Ishikawa (cell line): ENCODE data around the gene PLPPR1.

Experiments used
- CEBPB ChIP-seq: IDR thresholded peaks from 2 replicates; pipeline ENCODE4 v1.6.1; 2012
- CREB1 ChIP-seq: IDR thresholded peaks from 2 replicates; pipeline ENCODE4 v1.6.1; 2012; ENCODE audit warnings: low read depth
- EGR1 ChIP-seq: IDR thresholded peaks from 2 replicates; pipeline ENCODE4 v1.6.1; 2012
- EP300 ChIP-seq: IDR thresholded peaks from 2 replicates; pipeline ENCODE4 v1.6.1; 2012; ENCODE audit warnings: borderline replicate concordance
- FOXM1 ChIP-seq: IDR thresholded peaks from 2 replicates; pipeline ENCODE4 v1.6.1; 2012; ENCODE audit warnings: low read depth, borderline replicate concordance
- MAX ChIP-seq: IDR thresholded peaks from 2 replicates; pipeline ENCODE4 v1.6.1; 2012
- NFIC ChIP-seq: IDR thresholded peaks from 2 replicates; pipeline ENCODE4 v1.6.1; 2012
- RAD21 ChIP-seq: IDR thresholded peaks from 2 replicates; pipeline ENCODE4 v1.6.1; 2012; ENCODE audit warnings: low read depth
- TAF1 ChIP-seq: IDR thresholded peaks from 2 replicates; pipeline ENCODE4 v1.6.1; 2012; ENCODE audit warnings: low read depth, mild to moderate bottlenecking
- TCF12 ChIP-seq: IDR thresholded peaks from 2 replicates; pipeline ENCODE4 v1.6.1; 2012; ENCODE audit warnings: low read depth
- TEAD4 ChIP-seq: IDR thresholded peaks from 2 replicates; pipeline ENCODE4 v1.6.1; 2012
- USF1 ChIP-seq: IDR thresholded peaks from 2 replicates; pipeline ENCODE4 v1.6.1; 2012
- YY1 ChIP-seq: IDR thresholded peaks from 2 replicates; pipeline ENCODE4 v1.6.1; 2012; ENCODE audit warnings: low read depth
- ZBTB7A ChIP-seq: IDR thresholded peaks from 2 replicates; pipeline ENCODE4 v1.6.1; 2012; ENCODE audit warnings: low read depth
- TF ChIP-seq, protein P1 (sequence below): IDR thresholded peaks from 2 replicates; pipeline ENCODE4 v1.6.1; 2012; ENCODE audit warnings: low read depth, mild to moderate bottlenecking

PLPPR1 gene

GRCh38 chr9:101324245-101324804, 295.8 kb downstream of the PLPPR1 start:
- TF ChIP-seq TCF12 (no peak), CREB1 (no peak), USF1 (no peak), YY1 (no peak), ZBTB7A (no peak)
- TF ChIP-seq, protein P1, sequence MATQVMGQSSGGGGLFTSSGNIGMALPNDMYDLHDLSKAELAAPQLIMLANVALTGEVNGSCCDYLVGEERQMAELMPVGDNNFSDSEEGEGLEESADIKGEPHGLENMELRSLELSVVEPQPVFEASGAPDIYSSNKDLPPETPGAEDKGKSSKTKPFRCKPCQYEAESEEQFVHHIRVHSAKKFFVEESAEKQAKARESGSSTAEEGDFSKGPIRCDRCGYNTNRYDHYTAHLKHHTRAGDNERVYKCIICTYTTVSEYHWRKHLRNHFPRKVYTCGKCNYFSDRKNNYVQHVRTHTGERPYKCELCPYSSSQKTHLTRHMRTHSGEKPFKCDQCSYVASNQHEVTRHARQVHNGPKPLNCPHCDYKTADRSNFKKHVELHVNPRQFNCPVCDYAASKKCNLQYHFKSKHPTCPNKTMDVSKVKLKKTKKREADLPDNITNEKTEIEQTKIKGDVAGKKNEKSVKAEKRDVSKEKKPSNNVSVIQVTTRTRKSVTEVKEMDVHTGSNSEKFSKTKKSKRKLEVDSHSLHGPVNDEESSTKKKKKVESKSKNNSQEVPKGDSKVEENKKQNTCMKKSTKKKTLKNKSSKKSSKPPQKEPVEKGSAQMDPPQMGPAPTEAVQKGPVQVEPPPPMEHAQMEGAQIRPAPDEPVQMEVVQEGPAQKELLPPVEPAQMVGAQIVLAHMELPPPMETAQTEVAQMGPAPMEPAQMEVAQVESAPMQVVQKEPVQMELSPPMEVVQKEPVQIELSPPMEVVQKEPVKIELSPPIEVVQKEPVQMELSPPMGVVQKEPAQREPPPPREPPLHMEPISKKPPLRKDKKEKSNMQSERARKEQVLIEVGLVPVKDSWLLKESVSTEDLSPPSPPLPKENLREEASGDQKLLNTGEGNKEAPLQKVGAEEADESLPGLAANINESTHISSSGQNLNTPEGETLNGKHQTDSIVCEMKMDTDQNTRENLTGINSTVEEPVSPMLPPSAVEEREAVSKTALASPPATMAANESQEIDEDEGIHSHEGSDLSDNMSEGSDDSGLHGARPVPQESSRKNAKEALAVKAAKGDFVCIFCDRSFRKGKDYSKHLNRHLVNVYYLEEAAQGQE, result no peak

GRCh38 chr9:101325053-101325452, 296.5 kb downstream of the PLPPR1 start:
- TF ChIP-seq USF1 (no peak), CEBPB (no peak)

DNA sequence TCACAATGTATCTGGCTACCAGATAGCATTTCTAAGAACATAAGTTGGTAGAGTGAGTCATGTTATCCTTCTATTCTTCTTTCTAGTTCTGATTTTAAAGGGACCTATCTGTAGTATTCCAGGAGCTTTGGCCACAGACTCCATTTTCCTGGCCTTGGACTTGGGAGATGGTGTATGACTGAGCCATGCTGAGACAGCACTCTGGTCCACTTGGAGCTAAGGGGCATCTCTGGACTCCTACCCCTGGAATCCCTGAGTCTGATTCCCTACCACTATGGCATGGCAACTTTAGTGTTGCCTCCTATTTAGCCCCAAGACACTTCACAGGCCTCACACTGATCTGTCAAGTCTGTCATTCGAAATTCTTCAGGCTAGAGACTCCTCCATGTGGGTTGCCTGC, 297.5 kb downstream of the PLPPR1 start:
- TF ChIP-seq CREB1 (no peak), CEBPB (no peak), USF1 (no peak), EGR1 (no peak), MAX (no peak), FOXM1 (no peak), NFIC (no peak), TCF12 (no peak), TEAD4 (no peak), RAD21 (no peak), EP300 (no peak), ZBTB7A (no peak), TAF1 (no peak), YY1 (no peak)
- TF ChIP-seq, protein P1, result no peak

DNA sequence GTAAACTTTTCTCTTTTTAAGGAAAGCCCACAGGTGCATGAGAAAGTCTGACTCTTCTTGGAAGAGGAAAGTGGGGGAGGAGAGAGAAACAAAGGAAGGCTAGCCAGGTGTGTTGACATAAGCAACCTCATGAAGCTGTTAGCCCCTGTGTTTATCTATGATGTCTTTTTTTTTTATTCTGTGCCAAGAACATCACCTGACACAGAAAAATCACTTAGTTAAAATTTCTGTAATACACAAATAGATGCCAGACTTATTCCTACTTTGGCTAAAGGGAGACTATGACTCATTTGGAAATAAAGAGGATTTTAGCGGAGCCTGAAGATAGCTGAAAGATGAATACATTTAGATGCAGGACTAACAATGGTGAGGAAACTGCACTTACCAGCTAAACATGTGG, 298.0 kb downstream of the PLPPR1 start:
- TF ChIP-seq YY1 (no peak), RAD21 (no peak), USF1 (no peak), MAX (no peak), EGR1 (no peak), TAF1 (no peak), CEBPB (no peak), TCF12 (no peak), FOXM1 (no peak)
- TF ChIP-seq, protein P1, result no peak
